ES-I3 (cell line): ENCODE measurements around the gene VANGL2.
A peak's percentile ranks its signal among the peaks of the same experiment; 100 is the strongest.

Experiments
- H3K36me3 ChIP-seq: 2 replicates; pipeline ENCODE4 v1.6.1; 2013; ENCODE audit warnings: mild to moderate bottlenecking, low read length, control low read depth, moderate library complexity; ENCODE audit not compliant: insufficient read depth
- H3K4me1 ChIP-seq: 2 replicates; pipeline ENCODE4 v1.6.1; 2013; ENCODE audit warnings: mild to moderate bottlenecking, control low read depth, low read length; ENCODE audit not compliant: insufficient read depth
- H3K9ac ChIP-seq: 2 replicates; pipeline ENCODE4 v1.6.1; 2013; ENCODE audit warnings: low read depth, mild to moderate bottlenecking, low read length, moderate library complexity
- H3K9me3 ChIP-seq: 2 replicates; pipeline ENCODE4 v1.6.1; 2013; ENCODE audit warnings: mild to moderate bottlenecking, low read length, moderate library complexity; ENCODE audit not compliant: control insufficient read depth, insufficient read depth

The VANGL2 gene

GRCh38 chr1:160363951-160364735, 36.2 kb upstream of the VANGL2 start:
- H3K36me3 ChIP-seq, result 0 out of 2 replicates have a peak, but pooled peaks cover 4% of the 10 kb centered on the region
- peaks cover 36% of the 10 kb centered on the region for H3K4me1 ChIP-seq
- no peaks in the 10 kb centered on the region for H3K9me3 ChIP-seq
- H3K9ac ChIP-seq, result no peak overlapping the region

GRCh38 chr1:160365325-160365724, 35.0 kb upstream of the VANGL2 start:
- H3K4me1 ChIP-seq, result peaks cover 36% of the 10 kb centered on the region
- 0 out of 2 replicates have a peak, but pooled peaks cover 4% of the 10 kb centered on the region for H3K36me3 ChIP-seq

GRCh38 chr1:160366731-160367515, 33.4 kb upstream of the VANGL2 start, which contains the start of gene NHLH1:
TSS of gene NHLH1 (plus strand) at chr1:160367071. CDS start at chr1:160370732, 3,661 bp downstream.
- Histone ChIP-seq H3K36me3 (no peaks in the 10 kb centered on the region), H3K4me1 (peaks cover 28% of the 10 kb centered on the region), H3K9me3 (no peaks in the 10 kb centered on the region), H3K9ac (peak within 1 kb of the TSS; percentile 28; the same call in 1 of the 2 replicates)

More at GRCh38 chr1:160365325-160365724, 35.0 kb upstream of the VANGL2 start:
- no peak overlapping the region for H3K9ac ChIP-seq
- H3K9me3 ChIP-seq, result no peaks in the 10 kb centered on the region

- Histone ChIP-seq H3K36me3 (no peaks in the 10 kb centered on the region), H3K9ac (peak overlapping the region; percentile 28; the same call in 1 of the 2 replicates), H3K9me3 (no peaks in the 10 kb centered on the region), H3K4me1 (peaks cover 22% of the 10 kb centered on the region)
Measured at GRCh38 chr1:160367516-160367900, 32.9 kb upstream of the VANGL2 start.

GRCh38 chr1:160367934-160368923, 32.1 kb upstream of the VANGL2 start:
- Histone ChIP-seq H3K4me1 (peaks cover 15% of the 10 kb centered on the region), H3K9me3 (no peaks in the 10 kb centered on the region), H3K9ac (no peak overlapping the region; the same call in 1 of the 2 replicates), H3K36me3 (no peaks in the 10 kb centered on the region)

GRCh38 chr1:160369087-160369486, 31.3 kb upstream of the VANGL2 start:
- peaks cover 8% of the 10 kb centered on the region for H3K4me1 ChIP-seq
- H3K9me3 ChIP-seq, result no peaks in the 10 kb centered on the region
- H3K9ac ChIP-seq, result no peak overlapping the region
- H3K36me3 ChIP-seq, result no peaks in the 10 kb centered on the region

GRCh38 chr1:160370561-160371345, 29.6 kb upstream of the VANGL2 start:
- H3K9ac ChIP-seq, result no peak overlapping the region
- no peaks in the 10 kb centered on the region for H3K36me3 ChIP-seq
- H3K4me1 ChIP-seq, result peaks cover 22% of the 10 kb centered on the region
- H3K9me3 ChIP-seq, result no peaks in the 10 kb centered on the region

- no peak overlapping the region for H3K9ac ChIP-seq
- no peaks in the 10 kb centered on the region for H3K36me3 ChIP-seq
- peaks cover 23% of the 10 kb centered on the region for H3K4me1 ChIP-seq
- no peaks in the 10 kb centered on the region for H3K9me3 ChIP-seq
Measured at GRCh38 chr1:160371346-160371631, 29.1 kb upstream of the VANGL2 start.

GRCh38 chr1:160371756-160372155, 28.6 kb upstream of the VANGL2 start:
- no peak overlapping the region for H3K9ac ChIP-seq
- H3K36me3 ChIP-seq, result no peaks in the 10 kb centered on the region
- peaks cover 24% of the 10 kb centered on the region for H3K4me1 ChIP-seq
- H3K9me3 ChIP-seq, result no peaks in the 10 kb centered on the region

GRCh38 chr1:160373696-160374095, 26.7 kb upstream of the VANGL2 start:
- H3K36me3 ChIP-seq, result no peaks in the 10 kb centered on the region
- H3K4me1 ChIP-seq, result peaks cover 37% of the 10 kb centered on the region
- no peak overlapping the region for H3K9ac ChIP-seq
- H3K9me3 ChIP-seq, result no peaks in the 10 kb centered on the region

GRCh38 chr1:160374306-160375110, 25.9 kb upstream of the VANGL2 start:
- Histone ChIP-seq H3K9me3 (no peaks in the 10 kb centered on the region), H3K36me3 (no peaks in the 10 kb centered on the region), H3K9ac (peak overlapping the region; percentile 30), H3K4me1 (peaks cover 37% of the 10 kb centered on the region)

GRCh38 chr1:160375788-160376524, 24.4 kb upstream of the VANGL2 start:
- H3K4me1 ChIP-seq, result peaks cover 37% of the 10 kb centered on the region
- no peaks in the 10 kb centered on the region for H3K36me3 ChIP-seq
- H3K9ac ChIP-seq, result peak overlapping the region; percentile 21
- H3K9me3 ChIP-seq, result no peaks in the 10 kb centered on the region
